ENCODE measurements around the gene TTC4.

TTC4 gene

DNA sequence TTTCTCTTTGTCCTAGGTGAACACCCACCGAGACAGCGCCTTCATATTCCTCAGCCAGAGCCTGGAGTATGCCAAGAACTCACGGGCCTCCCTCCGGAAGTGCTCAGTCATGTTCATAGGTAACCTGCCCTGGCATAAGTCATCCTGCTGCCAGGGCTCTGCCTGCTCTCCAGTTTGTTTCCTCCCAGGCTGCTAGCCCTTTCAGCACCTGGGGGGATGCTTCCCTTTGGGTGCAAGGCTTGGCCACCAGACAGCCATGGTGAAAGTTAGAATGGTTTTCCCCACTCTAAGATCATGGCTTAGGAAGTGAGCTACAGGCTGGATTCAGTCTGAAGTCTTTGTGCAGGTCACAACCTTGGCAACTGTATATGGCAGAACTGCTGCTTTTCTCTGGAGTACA, 9.2 kb upstream of the TTC4 start:
- DNase-seq, result no peak

DNA sequence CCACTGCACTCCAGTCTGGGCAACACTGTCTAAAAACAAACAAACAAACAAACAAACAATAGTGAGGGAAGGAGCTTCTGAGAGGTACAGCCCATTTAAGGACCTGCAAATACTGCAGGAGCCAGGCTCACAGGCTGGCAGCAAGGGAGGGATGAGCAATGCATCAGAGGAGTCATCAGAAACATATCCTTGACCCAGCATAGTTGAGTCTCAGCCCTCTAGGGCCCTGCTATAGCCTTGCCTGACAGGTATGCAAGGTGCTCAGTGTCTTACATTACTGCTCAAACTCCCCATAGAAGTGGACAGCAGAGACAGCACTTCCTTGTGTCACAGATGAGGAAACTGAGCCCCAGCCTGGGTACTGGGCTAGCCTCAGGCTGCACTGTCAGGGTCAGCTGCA, 7.3 kb upstream of the TTC4 start:
- DNase-seq, result no peak

DNA sequence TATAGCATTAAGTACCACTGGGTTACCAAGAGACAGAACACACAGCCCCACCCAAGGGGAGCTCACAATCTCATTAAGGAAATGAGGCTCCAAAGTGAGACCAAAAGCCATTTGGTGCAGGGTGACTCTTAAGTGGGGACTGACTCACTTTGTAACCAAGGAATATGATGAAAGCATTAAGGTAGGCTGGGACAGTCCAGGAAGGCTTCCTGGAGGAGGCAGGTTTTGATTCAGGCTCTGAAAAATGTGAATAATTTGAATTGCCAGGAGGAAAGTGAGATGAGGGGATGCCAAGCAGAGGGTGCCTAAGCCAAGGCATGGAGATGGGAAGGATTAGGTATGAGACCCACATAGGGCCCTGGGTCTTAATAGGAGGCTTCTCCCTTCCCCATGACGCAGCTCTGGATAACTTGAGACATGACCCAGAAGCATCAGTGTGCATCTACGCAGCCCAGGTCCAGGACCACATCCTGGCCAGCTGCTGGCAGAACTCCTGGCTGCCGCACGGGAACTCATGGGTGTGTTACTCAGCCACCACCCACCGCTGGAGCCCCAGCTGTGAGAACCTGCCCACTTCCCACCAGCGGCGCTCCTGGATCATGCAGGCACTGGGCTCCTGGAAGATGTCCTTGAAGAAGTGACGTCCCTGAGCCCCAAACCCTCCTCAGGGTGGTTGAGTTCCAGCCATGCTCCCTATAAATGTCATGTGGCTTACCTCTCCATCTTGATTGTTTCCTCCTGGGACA, 5.9 kb upstream of the TTC4 start:
- no peak for DNase-seq

GRCh38 chr1:54710434-54710833, 5.2 kb upstream of the TTC4 start:
- DNase-seq, result no peak

- no peak for DNase-seq
Observed at GRCh38 chr1:54710841-54711240, 4.8 kb upstream of the TTC4 start.

GRCh38 chr1:54711536-54711935, 4.1 kb upstream of the TTC4 start:
- no peak for DNase-seq

- DNase-seq, result no peak
Observed at GRCh38 chr1:54714881-54715492, 674 bp upstream of the TTC4 start.

GRCh38 chr1:54716299-54717047, 812 bp downstream of the TTC4 start:
- DNase-seq, result no peak

GRCh38 chr1:54721719-54722118, 6.1 kb downstream of the TTC4 start:
- DNase-seq, result no peak

DNA sequence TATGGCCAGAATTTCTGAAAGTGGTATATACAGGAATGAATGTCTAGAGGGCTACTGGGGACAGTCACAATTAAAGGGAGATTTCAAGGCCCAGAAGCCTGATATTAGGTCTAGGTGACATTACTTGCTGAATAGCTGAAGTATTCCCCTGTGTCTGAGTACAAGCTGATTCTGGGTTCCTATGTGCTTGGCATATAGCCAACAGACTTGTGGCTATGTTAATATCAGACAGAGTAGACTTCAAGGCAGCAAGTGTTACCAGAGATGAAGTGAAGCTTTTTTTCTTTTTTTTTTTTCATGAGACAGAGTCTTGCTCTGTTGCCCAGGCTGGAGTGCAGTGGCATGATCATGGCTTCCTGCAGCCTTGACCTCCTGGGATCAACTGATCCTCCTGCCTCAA, 8.3 kb downstream of the TTC4 start:
- DNase-seq, result no peak

GRCh38 chr1:54724771-54725170, 9.1 kb downstream of the TTC4 start:
- no peak for DNase-seq

DNA sequence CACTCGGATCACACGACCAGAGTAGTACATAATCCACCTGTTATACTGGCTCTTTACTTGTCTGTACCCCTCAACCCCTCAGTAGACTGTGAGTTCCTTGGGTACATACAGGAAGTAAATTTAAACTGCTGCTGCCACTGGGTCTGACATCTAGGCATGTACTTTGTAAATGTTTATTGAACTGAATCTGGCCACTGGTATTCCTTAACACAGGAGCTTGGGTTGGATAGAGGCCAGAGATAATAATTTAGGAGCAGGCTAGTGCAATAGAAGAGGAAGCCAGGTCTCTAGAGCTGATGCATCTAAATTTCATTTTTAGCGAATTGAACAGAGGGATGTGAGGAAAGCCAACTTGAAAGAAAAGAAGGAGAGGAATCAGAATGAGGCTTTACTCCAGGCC, 12.4 kb downstream of the TTC4 start:
- DNase-seq, result no peak

DNA sequence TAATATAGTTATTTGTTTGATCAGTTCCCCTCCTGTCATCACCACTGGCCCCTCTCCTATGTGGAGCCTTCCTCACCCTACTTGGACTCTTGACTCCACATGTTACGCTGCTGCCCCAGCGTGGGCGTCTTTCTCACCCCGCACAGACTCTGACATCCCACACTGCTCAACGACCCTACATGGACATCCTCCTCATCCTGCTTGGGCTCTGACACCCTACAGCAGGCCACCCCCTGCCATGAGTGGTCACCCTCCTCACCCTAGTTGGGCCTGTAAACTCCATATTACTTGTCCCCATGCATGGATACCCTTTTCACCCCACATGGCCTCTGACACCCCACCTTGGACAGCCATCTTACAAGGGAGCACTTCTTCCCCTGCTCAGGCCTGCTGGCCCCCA, 21.0 kb downstream of the TTC4 start:
- DNase-seq, result no peak

DNA sequence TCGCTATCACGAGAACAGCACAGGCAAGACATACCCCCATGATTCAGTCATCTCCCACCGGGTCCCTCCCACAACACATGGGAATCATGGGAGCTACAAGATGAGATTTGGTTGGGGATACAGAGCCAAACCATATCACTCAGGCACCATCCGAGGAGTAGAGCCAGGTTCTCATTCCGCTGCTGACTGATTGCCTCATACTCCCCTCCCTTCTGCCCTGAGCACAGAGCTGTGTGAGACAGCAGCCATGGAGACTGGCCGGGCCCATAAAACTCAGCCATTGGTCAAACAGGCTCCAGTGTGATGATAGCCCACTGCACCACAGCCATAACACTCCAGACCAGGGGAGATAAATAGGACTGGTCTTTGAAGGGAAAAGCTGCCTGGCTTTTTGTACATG, 22.6 kb downstream of the TTC4 start:
- no peak for DNase-seq

DNA sequence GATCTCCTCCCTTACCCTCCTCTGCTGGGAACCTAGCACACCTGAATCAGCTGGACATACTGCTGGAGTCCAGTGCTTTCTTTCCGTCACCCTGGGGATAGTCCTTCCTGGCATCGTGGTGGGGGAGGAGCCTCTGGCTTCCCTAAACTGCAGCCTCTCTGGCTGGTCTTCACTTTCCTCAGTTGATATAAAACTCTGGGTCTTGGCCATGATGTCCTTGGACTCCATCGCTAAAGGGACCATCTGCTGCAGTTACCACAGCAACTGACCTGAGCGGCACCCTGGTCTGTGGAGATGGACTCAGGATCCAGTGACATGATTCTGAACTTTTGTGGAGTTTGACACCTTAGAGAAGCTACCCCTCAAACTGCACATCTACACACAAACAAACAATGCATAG, 25.9 kb downstream of the TTC4 start:
- DNase-seq, result no peak

DNA sequence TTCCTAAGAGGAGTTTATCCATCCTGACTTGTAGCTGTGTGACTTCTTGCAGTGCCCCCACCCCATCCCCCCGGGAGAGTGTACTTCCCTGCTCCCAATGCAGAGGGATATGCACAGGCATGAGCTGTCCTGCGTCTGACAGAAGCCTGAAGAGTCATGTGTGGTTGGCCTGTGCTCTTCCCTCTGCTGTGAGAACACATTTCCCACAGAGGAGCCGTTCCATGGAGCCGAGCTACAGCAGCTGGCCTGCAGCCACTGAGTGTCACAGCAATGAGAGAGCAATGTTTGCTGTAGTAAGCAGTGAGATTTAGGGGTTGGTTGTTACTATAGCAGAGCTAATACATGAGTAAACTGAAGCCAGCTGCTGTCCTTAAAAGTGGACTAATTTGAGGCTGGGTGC, 26.6 kb downstream of the TTC4 start:
- no peak for DNase-seq

- no peak for DNase-seq
Observed at GRCh38 chr1:54743416-54744226, 28.0 kb downstream of the TTC4 start.

DNA sequence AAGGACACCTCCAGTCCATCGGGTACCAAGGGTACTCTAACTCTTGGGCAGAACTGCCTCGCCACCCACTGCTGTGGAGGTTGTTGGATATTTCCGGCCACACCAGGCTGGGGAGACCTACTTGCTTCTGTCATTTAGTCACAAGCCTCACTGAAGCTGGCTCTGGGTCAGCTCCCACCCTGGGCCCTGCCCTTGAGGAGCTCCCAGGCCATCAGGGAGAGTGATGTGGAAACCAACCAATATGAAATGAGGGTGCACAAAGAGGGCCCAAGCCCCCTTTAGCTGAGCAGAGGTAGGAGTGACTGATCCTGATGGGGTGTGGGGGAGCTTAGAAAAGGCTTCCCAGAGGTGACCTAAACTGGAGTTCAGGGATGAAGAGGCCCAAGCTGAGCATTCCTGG, 29.0 kb downstream of the TTC4 start:
- DNase-seq, result no peak

GRCh38 chr1:54745274-54745673, 29.6 kb downstream of the TTC4 start:
- DNase-seq, result no peak

GRCh38 chr1:54745864-54746263, 30.2 kb downstream of the TTC4 start:
- DNase-seq, result no peak

GRCh38 chr1:54748094-54748835, 32.6 kb downstream of the TTC4 start:
- DNase-seq, result no peak

DNA sequence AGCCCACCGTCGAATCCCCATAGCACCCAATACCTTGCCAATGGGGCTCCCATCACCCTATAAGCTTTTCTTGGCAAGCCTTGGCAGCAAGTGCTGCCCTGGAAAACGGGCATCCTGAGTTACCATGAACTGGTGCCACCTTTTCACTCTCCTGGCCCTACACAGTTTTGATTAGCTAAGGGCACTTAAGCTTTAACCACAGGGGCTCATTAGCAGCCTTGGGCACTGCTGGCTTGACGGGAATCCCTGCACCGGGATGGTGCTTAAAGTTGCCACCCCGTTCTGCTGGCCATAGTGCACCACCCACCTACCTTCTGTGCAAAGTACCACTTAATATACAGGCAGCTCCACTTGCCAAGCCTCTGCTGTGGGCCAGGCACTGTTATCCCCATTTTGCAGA, 34.9 kb downstream of the TTC4 start:
- DNase-seq, result no peak

DNA sequence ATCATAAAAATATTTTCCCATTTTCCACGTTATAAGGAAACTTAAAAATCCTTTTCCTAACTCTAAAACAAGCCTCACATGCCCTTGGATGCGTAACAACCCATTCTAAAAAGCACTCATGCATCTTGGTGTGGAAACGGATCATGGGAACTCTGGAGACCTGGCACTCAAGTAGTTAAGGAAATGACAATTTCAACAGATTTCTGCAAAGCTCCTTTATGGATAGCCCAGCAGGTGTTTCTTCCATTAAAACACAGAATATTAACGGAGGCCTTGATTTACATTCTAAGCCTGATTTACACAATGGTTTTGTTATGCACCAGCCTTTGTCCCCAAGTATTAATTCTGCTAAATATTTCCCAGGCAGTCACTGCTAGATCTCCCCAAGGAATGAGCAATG, 35.8 kb downstream of the TTC4 start:
- no peak for DNase-seq

All from effector CD4-positive, alpha-beta T cell (primary cell).